Hepatocyte (in vitro differentiated cells): Measurements from ENCODE around the gene GPR65.

ENCODE experiments used
- CTCF ChIP-seq: fragments of 200-600 bp; sonication (generic); IDR thresholded peaks from 2 replicates; pipeline ENCODE4 v1.5.1; 2016; ENCODE audit warnings: antibody characterized with exemption, mild to moderate bottlenecking; ENCODE audit not compliant: poor library complexity
- EZH2 ChIP-seq: fragments of 200-600 bp; sonication (generic); IDR thresholded peaks from 2 replicates; pipeline ENCODE4 v1.6.1; 2016; ENCODE audit warnings: antibody characterized with exemption, mild to moderate bottlenecking, borderline replicate concordance
- EZH2phosphoT487 ChIP-seq: fragments of 200-600 bp; sonication (generic); IDR thresholded peaks from one replicate; pipeline ENCODE4 v1.6.1; 2018; ENCODE audit warnings: antibody characterized with exemption, mild to moderate bottlenecking, low read depth, moderate library complexity; ENCODE audit not compliant: unreplicated experiment, severe bottlenecking

- TF ChIP-seq CTCF = no peak
- no peak for TF ChIP-seq EZH2
- TF ChIP-seq EZH2phosphoT487 = no peak
Observed at GRCh38 chr14:88007608-88008007, 2.7 kb downstream of the GPR65 start.
